Endothelial cell of umbilical vein (primary cell): Measurements from ENCODE around the gene GGT6. TPM values are rescaled to one million over a fixed set of nuclear protein-coding genes. Genes with fewer than 3 reads are reported as not detected.

Source experiments
- BruUV-seq: library from RNA; stranded (reverse); fragments of 400-500 nt; replicated peaks from 2 replicates; lab custom pipeline; 2021; lab: Mats Ljungman, UMichigan
- CTCF ChIA-PET: fragments of 300-600, 350-600 bp; sonication (Branson Sonifier 250); formaldehyde crosslinking; loops from one replicate; lab custom pipeline; 2021; ENCODE audit warnings: antibody characterized with exemption, inconsistent platforms; lab: Charles Lee
- POLR2A ChIA-PET: fragments of 300-600, 350-600 bp; sonication (Branson Sonifier 250); formaldehyde crosslinking; loops from one replicate; lab custom pipeline; 2021; ENCODE audit warnings: antibody characterized with exemption, inconsistent platforms; lab: Charles Lee
- DNase-seq: peaks from one replicate; pipeline ENCODE4 v3.0.0-alpha.2; 2011; ENCODE audit warnings: low read depth, low spot score
- FAIRE-seq: peaks from 2 replicates; lab custom pipeline; 2011; peaks lifted over from hg19 to GRCh38; lab: Jason Lieb, UNC
- H2AFZ ChIP-seq: 2 replicates; pipeline ENCODE4 v1.6.0; 2012; ENCODE audit warnings: low read depth, low read length, control low read depth, inconsistent platforms
- H3K27ac ChIP-seq: 2 replicates; pipeline ENCODE4 v1.5.1; 2011; ENCODE audit warnings: low read depth, mild to moderate bottlenecking, control low read depth, low read length, moderate library complexity; ENCODE audit not compliant: insufficient read depth
- H3K27me3 ChIP-seq, 2 experiments: 2 replicates each; pipeline versions ENCODE4 v1.6.0 to v1.6.1; 2011; ENCODE audit warnings: low read length in 2 of 2, mixed read lengths in 1 of 2; ENCODE audit not compliant: control insufficient read depth in 2 of 2, insufficient read depth in 2 of 2
- H3K36me3 ChIP-seq, 2 experiments: 2 replicates in 1 of 2; 3 replicates in 1 of 2; pipeline ENCODE4 v1.5.1; 2011; ENCODE audit warnings: low read length in 2 of 2, mild to moderate bottlenecking in 1 of 2, moderate library complexity in 1 of 2; ENCODE audit not compliant: control insufficient read depth in 2 of 2, insufficient read depth in 2 of 2; ENCODE audit errors: extremely low read depth in 1 of 2
- H3K4me1 ChIP-seq: 3 replicates; pipeline ENCODE4 v1.5.1; 2011; ENCODE audit warnings: mild to moderate bottlenecking, low read length; ENCODE audit not compliant: control insufficient read depth, insufficient read depth; ENCODE audit errors: extremely low read depth
- H3K4me2 ChIP-seq: 2 replicates; pipeline ENCODE4 v1.6.1; 2011; ENCODE audit warnings: low read length, control low read depth, mixed read lengths; ENCODE audit not compliant: insufficient read depth
- H3K4me3 ChIP-seq, 3 experiments: fragments of 200-600 bp in 1 of 3; sonication (generic), shearing (Covaris generic) in 1 of 3; replicated peaks in 1 of 3; 2 replicates each; pipeline ENCODE4 v1.5.1; 2011 to 2016; ENCODE audit warnings: control low read depth in 3 of 3, low read length in 3 of 3, mild to moderate bottlenecking in 2 of 3, inconsistent platforms in 1 of 3, low read depth in 1 of 3, moderate library complexity in 1 of 3; ENCODE audit not compliant: insufficient read depth in 1 of 3
- H3K79me2 ChIP-seq: 2 replicates; pipeline ENCODE4 v1.6.0; 2012; ENCODE audit warnings: low read length, inconsistent platforms; ENCODE audit not compliant: control insufficient read depth, insufficient read depth
- H3K9ac ChIP-seq: replicated peaks from 2 replicates; pipeline ENCODE3; 2011; ENCODE audit warnings: low read length, control low read depth; ENCODE audit not compliant: insufficient read depth; ENCODE audit errors: extremely low read depth
- H3K9me1 ChIP-seq: replicated peaks from 3 replicates; pipeline ENCODE4 v1.6.0; 2011; ENCODE audit warnings: mild to moderate bottlenecking, low read length; ENCODE audit not compliant: control insufficient read depth, insufficient read depth; ENCODE audit errors: extremely low read depth
- H3K9me3 ChIP-seq: replicated peaks from 2 replicates; pipeline ENCODE4 v1.5.1; 2012; ENCODE audit warnings: low read length, inconsistent platforms; ENCODE audit not compliant: control insufficient read depth, insufficient read depth
- H4K20me1 ChIP-seq: replicated peaks from 2 replicates; pipeline ENCODE3; 2011; ENCODE audit warnings: mild to moderate bottlenecking, low read length; ENCODE audit not compliant: control insufficient read depth, insufficient read depth; ENCODE audit errors: extremely low read depth
- EZH2 ChIP-seq: IDR thresholded peaks from 2 replicates; pipeline ENCODE4 v1.6.1; 2012; ENCODE audit warnings: borderline replicate concordance, low read depth, mild to moderate bottlenecking, moderate library complexity, low read length, inconsistent platforms; ENCODE audit not compliant: severe bottlenecking
- FOS ChIP-seq: IDR thresholded peaks from 2 replicates; pipeline ENCODE4 v1.6.1; 2011; ENCODE audit warnings: mild to moderate bottlenecking, low read length, moderate library complexity, borderline replicate concordance; ENCODE audit not compliant: insufficient read depth
- GATA2 ChIP-seq: IDR thresholded peaks from 2 replicates; pipeline ENCODE4 v1.7.0; 2011; ENCODE audit warnings: low read depth, mild to moderate bottlenecking, moderate library complexity, mixed read lengths, low read length; ENCODE audit not compliant: insufficient read length, insufficient read depth
- JUN ChIP-seq: IDR thresholded peaks from 2 replicates; pipeline ENCODE4 v1.6.1; 2011; ENCODE audit warnings: borderline replicate concordance, low read depth; ENCODE audit not compliant: insufficient read length, insufficient read depth
- MYC ChIP-seq: IDR thresholded peaks from one replicate; pipeline ENCODE4 v1.6.1; 2011; ENCODE audit warnings: mild to moderate bottlenecking, low read depth, low read length
- POLR2A ChIP-seq: IDR thresholded peaks from 2 replicates; pipeline ENCODE4 v1.6.1; 2012; ENCODE audit warnings: low read depth, mild to moderate bottlenecking, control low read depth, low read length
- POLR2AphosphoS5 ChIP-seq: IDR thresholded peaks from 2 replicates; pipeline ENCODE4 v1.6.1; 2012; ENCODE audit warnings: low read depth, mild to moderate bottlenecking, control low read depth, low read length, moderate library complexity; ENCODE audit not compliant: insufficient read depth
- dilution Hi-C: fragments of 300-500 bp; cut with MboI; formaldehyde crosslinking; loops from one replicate; pipeline ENCODE4 v1.15.0; 2019; ENCODE audit warnings: low sequenced_read_pairs; ENCODE audit not compliant: extremely low pct_ligation_motif_present
- intact Hi-C: fragments of 100-400 bp; cut with micrococcal nuclease; formaldehyde crosslinking; loops from one replicate; pipeline ENCODE4 v1.10.0; 2022
- polyA plus RNA-seq, 4 experiments: library from polyadenylated mRNA; depleted of rRNA in 3 of 4; stranded (reverse) in 3 of 4; unstranded in 1 of 4; fragments of >200 nt; gene quantifications; 2 replicates each; pipeline versions ENCODE4 v1.2.1 to v1.2.3, GENCODE V29; 2011 to 2012; ENCODE audit warnings: missing spikeins in 1 of 4
- total RNA-seq: library from RNA; stranded (reverse); gene quantifications from 2 replicates; pipeline ENCODE4 v1.2.3, GENCODE V29; 2021
- TF ChIP-seq, protein P1 (sequence below), 2 donors: IDR thresholded peaks; 1 replicate in 1 of 2; 2 replicates in 1 of 2; pipeline ENCODE4 v1.5.1; 2011; ENCODE audit warnings: low read length in 2 of 2, mild to moderate bottlenecking in 2 of 2, moderate library complexity in 2 of 2, control low read depth in 1 of 2, inconsistent platforms in 1 of 2, low read depth in 1 of 2; ENCODE audit not compliant: insufficient read depth in 1 of 2; ENCODE audit errors: extremely low read depth in 1 of 2
- TF ChIP-seq, protein P2 (sequence below): IDR thresholded peaks from 2 replicates; pipeline ENCODE4 v1.6.1; 2011; ENCODE audit not compliant: insufficient read depth, insufficient read length

GGT6 gene
- total and polyA plus RNA-seq, 2 donors (not counting 3 experiments of a cell fraction or from before 2014, with no cell fraction given) = not detected

DNA sequence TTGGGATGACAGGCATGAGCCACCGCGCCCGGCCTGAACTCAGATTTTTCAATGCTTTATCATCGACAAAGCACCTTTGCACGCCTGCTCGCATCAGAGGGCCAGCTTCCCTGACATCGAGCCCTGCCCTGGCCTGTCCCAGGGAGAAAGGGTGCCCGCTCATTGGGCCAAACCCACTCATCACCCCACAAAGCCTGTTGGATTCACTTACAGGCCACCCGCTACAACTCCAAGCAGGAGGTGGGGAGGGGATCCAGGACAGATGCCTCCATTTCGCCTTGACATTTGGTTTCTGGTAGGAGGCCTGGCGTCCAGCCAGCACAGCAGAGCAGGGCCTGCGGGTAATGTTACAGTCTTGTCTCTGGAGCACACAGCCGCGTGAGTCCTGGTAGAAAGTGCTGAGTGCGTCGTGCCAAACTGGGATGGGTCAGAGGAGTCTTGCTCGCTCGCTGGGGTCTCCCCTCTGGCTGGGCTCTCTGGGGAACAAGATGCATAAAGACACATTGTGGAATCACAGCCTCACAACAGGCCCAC, 43.8 kb upstream of the GGT6 start:
- POLR2A ChIA-PET = no interaction called here

More for the DNA sequence above, 43.8 kb upstream of the GGT6 start:
- no peak overlapping the region for H3K4me3 ChIP-seq
- no peak for FAIRE-seq
- H3K4me2 ChIP-seq = no peak overlapping the region
- no peaks in the 10 kb centered on the region for H3K36me3 ChIP-seq
- H3K27ac ChIP-seq = no peak overlapping the region
- TF ChIP-seq JUN = no peak
- TF ChIP-seq, protein P1, sequence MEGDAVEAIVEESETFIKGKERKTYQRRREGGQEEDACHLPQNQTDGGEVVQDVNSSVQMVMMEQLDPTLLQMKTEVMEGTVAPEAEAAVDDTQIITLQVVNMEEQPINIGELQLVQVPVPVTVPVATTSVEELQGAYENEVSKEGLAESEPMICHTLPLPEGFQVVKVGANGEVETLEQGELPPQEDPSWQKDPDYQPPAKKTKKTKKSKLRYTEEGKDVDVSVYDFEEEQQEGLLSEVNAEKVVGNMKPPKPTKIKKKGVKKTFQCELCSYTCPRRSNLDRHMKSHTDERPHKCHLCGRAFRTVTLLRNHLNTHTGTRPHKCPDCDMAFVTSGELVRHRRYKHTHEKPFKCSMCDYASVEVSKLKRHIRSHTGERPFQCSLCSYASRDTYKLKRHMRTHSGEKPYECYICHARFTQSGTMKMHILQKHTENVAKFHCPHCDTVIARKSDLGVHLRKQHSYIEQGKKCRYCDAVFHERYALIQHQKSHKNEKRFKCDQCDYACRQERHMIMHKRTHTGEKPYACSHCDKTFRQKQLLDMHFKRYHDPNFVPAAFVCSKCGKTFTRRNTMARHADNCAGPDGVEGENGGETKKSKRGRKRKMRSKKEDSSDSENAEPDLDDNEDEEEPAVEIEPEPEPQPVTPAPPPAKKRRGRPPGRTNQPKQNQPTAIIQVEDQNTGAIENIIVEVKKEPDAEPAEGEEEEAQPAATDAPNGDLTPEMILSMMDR (IDR thresholded peaks at IDR 0.05; ENCODE audit: extremely low read depth in 1 of 2, insufficient read depth in 1 of 2, low read depth in 1 of 2, low read length in 2 of 2) = no peak
- no peak for TF ChIP-seq MYC
- no peak for TF ChIP-seq GATA2
- no peak for TF ChIP-seq POLR2AphosphoS5
- TF ChIP-seq, protein P2, sequence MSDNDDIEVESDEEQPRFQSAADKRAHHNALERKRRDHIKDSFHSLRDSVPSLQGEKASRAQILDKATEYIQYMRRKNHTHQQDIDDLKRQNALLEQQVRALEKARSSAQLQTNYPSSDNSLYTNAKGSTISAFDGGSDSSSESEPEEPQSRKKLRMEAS = no peak
- no peak for TF ChIP-seq POLR2A
- no peak for TF ChIP-seq EZH2
- TF ChIP-seq FOS = no peak
- peaks cover 7 to 10% of the 10 kb centered on the region in 2 experiments for H3K27me3 ChIP-seq
- H3K9me1 ChIP-seq = no peaks in the 10 kb centered on the region
- CTCF ChIA-PET = no interaction called here
- no peaks in the 10 kb centered on the region for H3K79me2 ChIP-seq
- H4K20me1 ChIP-seq = no peaks in the 10 kb centered on the region
- H2AFZ ChIP-seq = no peak overlapping the region
- dilution Hi-C loops (no loop called here), intact Hi-C loops (no loop called here)
- H3K4me1 ChIP-seq = peaks cover 4% of the 10 kb centered on the region
- DNase-seq = no peak
- no TSS peak for BruUV-seq
- no peaks in the 10 kb centered on the region for H3K9me3 ChIP-seq
- H3K9ac ChIP-seq = no peak overlapping the region
